Measurements from ENCODE around the gene HOXB8. TPM values are rescaled to one million over a fixed set of nuclear protein-coding genes. Genes with fewer than 3 reads are reported as not detected.

Gene HOXB8
- total RNA-seq, 1 experiment from 2014 or later: not detected

DNA sequence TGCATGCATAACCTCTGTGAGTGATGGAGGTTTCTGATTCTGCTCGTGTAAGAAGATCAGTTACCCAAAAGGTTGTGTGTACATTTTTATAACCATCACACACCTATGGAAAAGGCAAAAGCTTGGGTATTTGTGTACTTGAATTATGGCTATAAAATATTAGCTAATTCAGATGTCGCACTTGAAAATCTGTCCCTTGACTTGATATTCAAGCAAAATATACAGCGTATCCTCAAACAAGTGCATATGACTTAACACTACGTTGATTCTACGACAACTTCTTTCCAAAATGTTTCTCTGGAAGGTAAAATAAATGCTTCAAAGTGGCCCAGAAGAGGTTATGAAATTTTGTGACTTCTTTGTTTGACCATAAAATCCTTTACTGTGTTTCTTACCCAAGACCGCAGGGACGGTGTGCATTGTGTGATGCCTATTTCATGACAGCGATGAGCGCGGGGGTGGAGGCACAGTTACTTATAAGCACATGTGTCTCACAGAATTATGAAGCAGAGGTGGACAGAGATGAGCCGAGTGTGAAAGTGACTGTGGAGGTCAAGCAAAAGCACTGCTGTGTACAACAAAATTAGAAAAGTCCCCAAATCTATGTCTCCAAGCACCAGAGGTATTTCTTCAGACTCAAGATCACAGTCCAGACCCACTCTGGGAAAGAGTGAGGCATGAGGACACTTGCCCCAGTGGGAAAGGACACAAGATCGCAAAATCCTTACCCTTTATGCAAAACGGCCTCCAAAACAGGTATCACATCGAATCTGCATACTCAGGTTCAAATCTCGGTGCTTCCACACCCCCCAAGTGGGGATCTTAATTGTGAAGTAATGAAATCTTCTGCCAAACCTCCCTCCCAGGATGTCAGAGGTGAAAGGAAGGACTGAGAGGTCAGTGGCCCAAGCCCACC, 15.2 kb upstream of the HOXB8 start:
- Histone ChIP-seq H3K9me3 (ENCODE audit: low read length) (no peaks in the 10 kb centered on the region), H3K79me2 (ENCODE audit: low read length) (no peaks in the 10 kb centered on the region), H3K27ac (ENCODE audit: low read length) (no peak overlapping the region), H3K4me1 (ENCODE audit: insufficient read depth, low read length) (peaks cover 8% of the 10 kb centered on the region), H3K36me3 (ENCODE audit: low read depth, low read length) (no peaks in the 10 kb centered on the region), H3F3A (ENCODE audit: low read length, unreplicated experiment) (no peaks in the 10 kb centered on the region), H3K9me2 (replicated peaks; ENCODE audit: low read length) (no peaks in the 10 kb centered on the region), H3K4me3 (ENCODE audit: low read length) (no peak overlapping the region), H4K20me1 (ENCODE audit: low read length) (no peaks in the 10 kb centered on the region), H3K27me3 (ENCODE audit: low read length) (peaks cover 59% of the 10 kb centered on the region), H2AFZ (ENCODE audit: low read length) (no peak overlapping the region), H3K4me2 (ENCODE audit: low read length) (no peak overlapping the region), H3K9ac (ENCODE audit: low read length) (no peak overlapping the region)
- BruUV-seq (replicated peaks): no TSS peak
- CTCF ChIA-PET: no interaction called here
- POLR2A ChIA-PET (ENCODE audit: unreplicated experiment): interaction anchor here (0.6 kb wide), 1 partner anchor 99 kb away, joined by 3 read pairs; no protein-coding TSS in a partner anchor
- TF ChIP-seq, protein P1, sequence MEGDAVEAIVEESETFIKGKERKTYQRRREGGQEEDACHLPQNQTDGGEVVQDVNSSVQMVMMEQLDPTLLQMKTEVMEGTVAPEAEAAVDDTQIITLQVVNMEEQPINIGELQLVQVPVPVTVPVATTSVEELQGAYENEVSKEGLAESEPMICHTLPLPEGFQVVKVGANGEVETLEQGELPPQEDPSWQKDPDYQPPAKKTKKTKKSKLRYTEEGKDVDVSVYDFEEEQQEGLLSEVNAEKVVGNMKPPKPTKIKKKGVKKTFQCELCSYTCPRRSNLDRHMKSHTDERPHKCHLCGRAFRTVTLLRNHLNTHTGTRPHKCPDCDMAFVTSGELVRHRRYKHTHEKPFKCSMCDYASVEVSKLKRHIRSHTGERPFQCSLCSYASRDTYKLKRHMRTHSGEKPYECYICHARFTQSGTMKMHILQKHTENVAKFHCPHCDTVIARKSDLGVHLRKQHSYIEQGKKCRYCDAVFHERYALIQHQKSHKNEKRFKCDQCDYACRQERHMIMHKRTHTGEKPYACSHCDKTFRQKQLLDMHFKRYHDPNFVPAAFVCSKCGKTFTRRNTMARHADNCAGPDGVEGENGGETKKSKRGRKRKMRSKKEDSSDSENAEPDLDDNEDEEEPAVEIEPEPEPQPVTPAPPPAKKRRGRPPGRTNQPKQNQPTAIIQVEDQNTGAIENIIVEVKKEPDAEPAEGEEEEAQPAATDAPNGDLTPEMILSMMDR (conservative IDR thresholded peaks at IDR 0.05; ENCODE audit: low read depth, low read length): no peak
- TF ChIP-seq EZH2phosphoT487 (IDR thresholded peaks at IDR 0.05; ENCODE audit: borderline replicate concordance, low read length): no peak
- no peak for TF ChIP-seq EZH2 (IDR thresholded peaks at IDR 0.05; ENCODE audit: low read length, unreplicated experiment)
- DNase-seq (no peak), ATAC-seq (no peak)
- intact Hi-C loops (cut with micrococcal nuclease): no loop called here

GRCh38 chr17:48629411-48629759, 14.3 kb upstream of the HOXB8 start:
- POLR2A ChIA-PET (ENCODE audit: unreplicated experiment): interaction anchor here (0.6 kb wide), 2 partner anchors 35 to 100 kb away, joined by 3 read pairs; no protein-coding TSS in a partner anchor
- no peak overlapping the region for H3K9ac ChIP-seq (ENCODE audit: low read length)
- no peak overlapping the region for H3K4me3 ChIP-seq (ENCODE audit: low read length)
- H3K27ac ChIP-seq (ENCODE audit: low read length): no peak overlapping the region
- no peak for ATAC-seq
- H2AFZ ChIP-seq (ENCODE audit: low read length): no peak overlapping the region
- BruUV-seq (replicated peaks): no TSS peak
- CTCF ChIA-PET: interaction anchor here (0.6 kb wide), 1 partner anchor 183 kb away, joined by 3 read pairs; no protein-coding TSS in a partner anchor
- H3K4me1 ChIP-seq (ENCODE audit: insufficient read depth, low read length): peaks cover 12% of the 10 kb centered on the region
- DNase-seq: no peak
- H3K36me3 ChIP-seq (ENCODE audit: low read depth, low read length): no peaks in the 10 kb centered on the region
- no peak overlapping the region for H3K4me2 ChIP-seq (ENCODE audit: low read length)
- intact Hi-C loops (cut with micrococcal nuclease): no loop called here
- peaks cover 68% of the 10 kb centered on the region for H3K27me3 ChIP-seq (ENCODE audit: low read length)
- no peaks in the 10 kb centered on the region for H3K9me3 ChIP-seq (ENCODE audit: low read length)
- no peaks in the 10 kb centered on the region for H3F3A ChIP-seq (ENCODE audit: low read length, unreplicated experiment)
- no peaks in the 10 kb centered on the region for H3K9me2 ChIP-seq (replicated peaks; ENCODE audit: low read length)
- H3K79me2 ChIP-seq (ENCODE audit: low read length): no peaks in the 10 kb centered on the region
- TF ChIP-seq EZH2 (IDR thresholded peaks at IDR 0.05; ENCODE audit: low read length, unreplicated experiment): no peak
- TF ChIP-seq EZH2phosphoT487 (IDR thresholded peaks at IDR 0.05; ENCODE audit: borderline replicate concordance, low read length): no peak
- TF ChIP-seq, protein P1 (conservative IDR thresholded peaks at IDR 0.05; ENCODE audit: low read depth, low read length): no peak
- no peaks in the 10 kb centered on the region for H4K20me1 ChIP-seq (ENCODE audit: low read length)

Measured in PC-3 (cell line).